ENCODE results near the gene KIAA1549.

DNA sequence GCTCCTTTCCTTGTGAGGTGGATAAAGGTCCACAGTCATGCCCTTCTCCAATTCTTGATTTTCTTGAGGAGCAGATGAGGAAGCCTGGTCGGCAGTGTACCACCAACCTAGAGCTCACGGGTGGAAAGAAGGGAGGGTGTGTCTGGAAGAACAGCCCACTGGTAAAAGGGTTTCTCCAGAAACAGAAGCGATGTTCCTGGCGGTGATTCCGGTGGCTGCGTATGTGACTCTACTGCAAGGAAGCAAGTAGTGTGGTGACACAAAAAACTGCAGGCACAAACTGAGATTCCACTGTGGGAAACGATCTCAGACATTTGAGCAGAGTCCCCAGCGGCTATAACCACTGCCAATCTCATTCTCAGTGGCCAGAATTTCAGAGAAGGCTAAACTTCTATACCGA, 117.3 kb downstream of the KIAA1549 start:
- TF ChIP-seq CTCF (IDR thresholded peaks at IDR 0.05): no peak
- TF ChIP-seq POLR2AphosphoS5 (IDR thresholded peaks at IDR 0.05; ENCODE audit: low read depth, low read length): no peak
